ENCODE results near the gene AKT1S1.

- TF ChIP-seq CTCF (tag by site-specific recombination; IDR thresholded peaks at IDR 0.05) (no peak), KLF8 (tag by site-specific recombination; IDR thresholded peaks at IDR 0.05) (peak; percentile 27; the same call in 1 of the 2 replicates), ZBTB17 (tag by site-specific recombination; IDR thresholded peaks at IDR 0.05) (peak; percentile 93; the same call in 1 of the 2 replicates), ZNF558 (tag by site-specific recombination; IDR thresholded peaks at IDR 0.05) (no peak)
- TF ChIP-seq, protein P1, sequence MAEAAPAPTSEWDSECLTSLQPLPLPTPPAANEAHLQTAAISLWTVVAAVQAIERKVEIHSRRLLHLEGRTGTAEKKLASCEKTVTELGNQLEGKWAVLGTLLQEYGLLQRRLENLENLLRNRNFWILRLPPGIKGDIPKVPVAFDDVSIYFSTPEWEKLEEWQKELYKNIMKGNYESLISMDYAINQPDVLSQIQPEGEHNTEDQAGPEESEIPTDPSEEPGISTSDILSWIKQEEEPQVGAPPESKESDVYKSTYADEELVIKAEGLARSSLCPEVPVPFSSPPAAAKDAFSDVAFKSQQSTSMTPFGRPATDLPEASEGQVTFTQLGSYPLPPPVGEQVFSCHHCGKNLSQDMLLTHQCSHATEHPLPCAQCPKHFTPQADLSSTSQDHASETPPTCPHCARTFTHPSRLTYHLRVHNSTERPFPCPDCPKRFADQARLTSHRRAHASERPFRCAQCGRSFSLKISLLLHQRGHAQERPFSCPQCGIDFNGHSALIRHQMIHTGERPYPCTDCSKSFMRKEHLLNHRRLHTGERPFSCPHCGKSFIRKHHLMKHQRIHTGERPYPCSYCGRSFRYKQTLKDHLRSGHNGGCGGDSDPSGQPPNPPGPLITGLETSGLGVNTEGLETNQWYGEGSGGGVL (tag by site-specific recombination; IDR thresholded peaks at IDR 0.05), result no peak
Observed at GRCh38 chr19:49876422-49877019, 634 bp downstream of the AKT1S1 start.
